T-helper 1 cell treated with Interleukin-12 subunit alpha and Interleukin-12 subunit beta and Interleukin-4 antibody, amounts not matched to agents 30 ng/mL and 1 ng/mL, for 36 hours (primary cell): Measurements from ENCODE around the gene PINLYP. TPM values are rescaled to one million over a fixed set of nuclear protein-coding genes. Genes with fewer than 3 reads are reported as not detected.

Source experiments
- intact Hi-C: fragments of 100-400 bp; cut with micrococcal nuclease; formaldehyde crosslinking; loops from one replicate; pipeline ENCODE4 v1.15.1; 2024
- total RNA-seq: library from RNA; stranded (reverse); gene quantifications from 2 replicates; pipeline ENCODE4 v1.2.3, GENCODE V29; 2022

The PINLYP gene
- total RNA-seq, 1 donor from 2014 or later = 3.8 TPM

GRCh38 chr19:43623889-43624670 is 48.5 kb downstream of the PINLYP start:
- intact Hi-C loops = no loop called here

GRCh38 chr19:43624933-43625332 is 49.3 kb downstream of the PINLYP start:
- intact Hi-C loops = loop anchor here (1.0 kb wide), 1 partner anchor 43 kb away; no protein-coding TSS in a partner anchor

DNA sequence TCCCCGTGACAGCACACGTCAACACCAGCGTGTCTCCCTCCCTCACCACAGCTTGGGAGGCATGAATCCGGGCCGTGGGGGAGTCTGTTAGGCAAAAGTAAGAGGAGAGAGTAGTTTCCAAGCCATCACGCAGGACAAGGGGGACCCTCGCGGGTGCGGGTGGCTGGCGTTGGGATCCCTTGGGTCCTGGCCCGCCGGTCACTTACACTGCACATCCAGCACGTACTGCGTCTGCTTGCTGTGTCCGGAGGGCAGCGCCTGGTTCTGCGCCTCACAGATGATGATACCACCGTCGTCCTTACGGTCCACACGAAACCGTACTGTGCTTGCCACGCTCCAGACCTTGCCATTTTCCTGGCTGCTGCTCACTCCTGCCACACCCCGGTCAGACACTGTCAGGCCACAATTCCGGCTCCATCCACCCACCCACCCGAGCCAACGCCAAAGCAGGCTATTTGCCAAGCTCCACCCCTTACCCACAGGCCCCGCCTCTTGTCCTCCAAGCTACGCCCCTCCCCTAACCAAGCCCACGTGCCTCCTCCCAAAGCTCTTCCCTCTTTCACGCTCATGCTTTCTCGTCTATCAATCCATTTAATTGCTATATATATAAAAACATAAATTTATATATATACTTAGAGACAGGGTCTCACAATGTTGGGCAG is 50.4 kb downstream of the PINLYP start:
- intact Hi-C loops = loop anchor here (1.0 kb wide), 1 partner anchor 42 kb away; no protein-coding TSS in a partner anchor

- intact Hi-C loops = no loop called here
Measured at GRCh38 chr19:43626838-43627237, 51.2 kb downstream of the PINLYP start.

DNA sequence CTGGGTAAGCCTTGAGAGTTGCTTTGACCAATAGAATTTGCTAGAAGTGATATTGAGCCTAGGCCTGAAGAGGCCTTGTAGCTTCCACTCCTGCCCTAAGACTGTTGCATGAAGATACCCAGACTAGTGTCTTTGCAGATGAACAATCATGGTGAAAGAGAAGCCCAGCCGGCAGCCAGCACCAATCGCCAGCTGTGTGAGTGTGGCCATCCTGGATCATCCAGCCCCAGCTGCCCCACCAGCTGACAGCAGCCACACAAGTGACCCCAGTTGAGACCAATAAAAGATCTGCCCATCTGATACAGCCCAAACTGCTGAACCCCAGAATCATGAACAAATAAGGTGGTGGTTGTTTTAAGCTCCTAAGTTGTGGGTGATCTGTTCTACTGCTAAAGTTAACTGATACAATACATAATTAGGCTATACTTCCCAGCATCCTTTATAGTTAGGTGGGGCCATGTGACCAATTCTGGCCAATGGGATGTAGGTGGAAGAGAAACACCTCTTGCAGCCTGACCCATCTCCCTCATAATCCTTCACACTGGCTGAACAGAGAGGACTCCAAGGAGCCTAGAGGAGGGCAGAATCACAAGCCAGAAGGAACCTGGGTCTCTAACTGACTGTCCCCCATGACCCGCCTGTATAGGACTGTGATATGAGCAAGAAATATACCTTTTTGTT is 53.2 kb downstream of the PINLYP start:
- intact Hi-C loops = no loop called here

- intact Hi-C loops = no loop called here
Measured at GRCh38 chr19:43631491-43631890, 55.9 kb downstream of the PINLYP start.

Other genes starting within 250 kb of the PINLYP start
- not detected in 2 replicates for gene CD177, start 222.1 kb upstream of the PINLYP start, total RNA-seq
- not detected in 2 replicates for gene TEX101, start 160.9 kb upstream of the PINLYP start, total RNA-seq
- gene LYPD3, start 110.2 kb upstream of the PINLYP start, total RNA-seq = 0.81 and 0.85 TPM in 2 replicates
- gene PHLDB3, start 71.1 kb upstream of the PINLYP start, total RNA-seq = 23.8 and 24.5 TPM in 2 replicates
- gene ETHE1, start 48.6 kb upstream of the PINLYP start, total RNA-seq = 62.8 and 64.6 TPM in 2 replicates
- gene ZNF575, start 42.6 kb upstream of the PINLYP start, total RNA-seq = 4.2 and 4.4 TPM in 2 replicates
- 28.6 and 30.5 TPM in 2 replicates for gene XRCC1, start 274 bp upstream of the PINLYP start, total RNA-seq
- gene IRGQ, start 20.3 kb downstream of the PINLYP start, total RNA-seq = 22.0 and 23.1 TPM in 2 replicates
- 19.2 and 20.8 TPM in 2 replicates for gene ZNF576, start 20.8 kb downstream of the PINLYP start, total RNA-seq
- 0.37 and 0.41 TPM in 2 replicates for gene SRRM5, start 36.3 kb downstream of the PINLYP start, total RNA-seq
- 23.9 and 27.6 TPM in 2 replicates for gene ZNF428, start 43.8 kb downstream of the PINLYP start, total RNA-seq
- 0.32 and 0.34 TPM in 2 replicates for gene CADM4, start 64.0 kb downstream of the PINLYP start, total RNA-seq
- gene PLAUR, start 94.4 kb downstream of the PINLYP start, total RNA-seq = 19.7 and 21.6 TPM in 2 replicates
- not detected in 2 replicates for gene IRGC, start 140.3 kb downstream of the PINLYP start, total RNA-seq
- 77.2 and 82.8 TPM in 2 replicates for gene SMG9, start 179.2 kb downstream of the PINLYP start, total RNA-seq
- 82.9 and 87.8 TPM in 2 replicates for gene KCNN4, start 205.2 kb downstream of the PINLYP start, total RNA-seq
- 0.54 and 0.71 TPM in 2 replicates for gene LYPD5, start 226.6 kb downstream of the PINLYP start, total RNA-seq